GF-D8 (cell line): ENCODE results near the gene LHFPL6.

Experiments used
- DNase-seq: peaks from one replicate; lab custom pipeline; 2025; lab: John Stamatoyannopoulos, UW

The LHFPL6 gene

GRCh38 chr13:39510316-39510695 lies 92.7 kb downstream of the LHFPL6 start:
- DNase-seq = no peak

DNA sequence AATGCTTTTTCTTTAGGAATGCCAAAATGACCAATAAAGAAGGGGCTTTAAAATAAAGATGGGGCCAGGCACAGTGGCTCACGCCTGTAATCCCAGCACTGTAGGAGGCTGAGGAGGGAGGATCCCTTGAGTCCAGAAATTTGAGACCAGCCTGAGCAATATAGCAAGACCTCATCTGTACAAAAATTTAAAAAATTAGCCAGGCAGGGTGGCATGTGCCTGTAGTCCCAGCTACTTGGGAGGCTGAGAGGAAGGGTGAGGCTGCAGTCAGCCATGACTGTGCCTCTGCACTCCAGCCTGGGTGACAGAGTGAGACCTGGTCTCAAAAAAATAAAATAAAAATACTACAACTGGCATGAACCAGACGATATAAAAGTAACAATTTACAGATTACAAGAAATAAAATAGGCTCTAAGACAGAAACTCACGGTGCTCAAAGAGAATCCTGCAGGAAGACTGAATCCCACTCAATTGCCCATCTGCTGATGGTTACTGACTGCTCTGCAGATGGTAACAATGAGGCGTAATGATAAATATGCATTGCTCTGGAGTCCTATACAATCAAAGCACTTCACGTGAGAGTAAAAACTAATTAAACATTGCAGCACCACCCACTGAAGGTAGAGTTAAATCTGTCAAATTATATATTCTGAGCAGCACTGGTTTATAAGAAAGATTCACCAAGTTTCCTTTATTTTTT lies 93.2 kb downstream of the LHFPL6 start:
- DNase-seq = no peak

DNA sequence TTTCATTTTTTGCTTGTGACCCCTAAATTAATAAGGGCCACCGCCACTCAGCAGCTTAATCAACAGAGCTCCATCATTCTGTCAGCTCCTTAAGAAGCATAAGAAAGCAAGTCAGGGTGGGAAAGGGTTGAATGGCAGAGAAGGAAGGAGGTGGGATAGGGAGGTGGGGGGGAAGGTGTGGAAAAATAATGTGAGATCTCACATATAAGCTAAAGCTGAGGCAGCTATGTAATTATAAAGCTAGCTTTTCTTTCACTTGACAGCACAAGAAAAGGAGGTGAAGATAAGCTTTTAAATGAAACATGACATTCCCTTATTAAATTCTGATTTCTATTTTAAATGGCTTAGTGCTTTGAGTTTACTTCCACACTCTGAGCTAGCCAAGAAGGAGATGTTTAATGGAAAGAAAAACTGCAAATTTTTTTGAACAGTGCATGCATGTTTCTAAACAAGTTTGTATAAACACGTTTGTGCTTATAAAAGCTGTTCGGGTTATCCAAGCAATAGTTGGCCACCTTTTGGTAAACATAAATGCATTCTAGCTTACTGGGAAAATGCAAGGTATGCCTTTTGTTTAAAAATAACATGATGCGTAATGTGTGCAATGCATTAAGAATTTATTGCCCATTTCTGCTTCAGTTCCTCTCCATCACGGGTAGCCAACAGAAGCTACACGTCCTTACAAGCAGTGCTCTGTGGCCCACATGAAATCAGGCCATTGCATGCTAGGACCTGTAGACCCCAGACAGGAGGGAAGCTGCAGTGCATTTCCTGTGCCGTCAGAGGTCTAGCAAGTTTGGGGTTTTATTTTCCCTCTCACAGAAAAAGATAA lies 96.2 kb downstream of the LHFPL6 start:
- no peak for DNase-seq

DNA sequence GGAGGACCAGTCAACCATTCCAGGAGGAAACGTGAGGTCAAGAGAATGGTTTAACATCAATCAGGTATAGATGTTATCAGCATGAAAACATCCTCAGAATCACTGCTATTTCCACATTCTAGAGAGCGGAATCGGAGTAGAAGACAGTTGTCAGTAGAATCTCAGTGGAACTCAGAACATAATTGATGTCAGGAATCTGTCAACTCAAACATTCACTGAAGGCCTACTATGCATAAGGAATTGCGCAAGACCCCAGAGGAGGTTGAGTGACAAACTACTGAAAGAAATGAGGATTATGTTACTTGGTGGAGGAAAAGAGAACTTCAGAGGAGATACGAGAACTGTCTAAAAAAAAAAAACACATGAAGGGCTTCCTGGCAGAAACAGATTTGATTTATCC lies 97.8 kb downstream of the LHFPL6 start:
- no peak for DNase-seq

DNA sequence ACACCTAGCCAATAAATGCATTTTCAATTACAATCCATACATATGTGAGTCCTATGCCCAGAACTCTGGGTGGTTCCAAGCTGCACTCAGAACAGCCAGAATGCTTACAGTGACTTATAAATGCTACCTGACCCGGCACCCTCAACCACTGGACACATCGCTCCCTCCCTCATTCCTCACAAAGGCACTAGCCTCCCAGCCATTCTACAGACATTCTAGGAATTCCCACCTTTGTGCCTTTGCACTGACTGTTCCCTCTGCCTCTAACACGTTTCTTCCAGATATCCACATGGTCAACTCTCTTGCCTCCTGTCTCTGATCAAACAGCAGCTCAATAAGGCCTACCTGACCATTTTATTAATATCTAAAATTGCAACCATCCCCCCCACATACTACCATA lies 99.9 kb downstream of the LHFPL6 start:
- DNase-seq = no peak

GRCh38 chr13:39501702-39502324 lies 101.2 kb downstream of the LHFPL6 start:
- no peak for DNase-seq

- DNase-seq = no peak
Observed at GRCh38 chr13:39499604-39500003, 103.4 kb downstream of the LHFPL6 start.

DNA sequence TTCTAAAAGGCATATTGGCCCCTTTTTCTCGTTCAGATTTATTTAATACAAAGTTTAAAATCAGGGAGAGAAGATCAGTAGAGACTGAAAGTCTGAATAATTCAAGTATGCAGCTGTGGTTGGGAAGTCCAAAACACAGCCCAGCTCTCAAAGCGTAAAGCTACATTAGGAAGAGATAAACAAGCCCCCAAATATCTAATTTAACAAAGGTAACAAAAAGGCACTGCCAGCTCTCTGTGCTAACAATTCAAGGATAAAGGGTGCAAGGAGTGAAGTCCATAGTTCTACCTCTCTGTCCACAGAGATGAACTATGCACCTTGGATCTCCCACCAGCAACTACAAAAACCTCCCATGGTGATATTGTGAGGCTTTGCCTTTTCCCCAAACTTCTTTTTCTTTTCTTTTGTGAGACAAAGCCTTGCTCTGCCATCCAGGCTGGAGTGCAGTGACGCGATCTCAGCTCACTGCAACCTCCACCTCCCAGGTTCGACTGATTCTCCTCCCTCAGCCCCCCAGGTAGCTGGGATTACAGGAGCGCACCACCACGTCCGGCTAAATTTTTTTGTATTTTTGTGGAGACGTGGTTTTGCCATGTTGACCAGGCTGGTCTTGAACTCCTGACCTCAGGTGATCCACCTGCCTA lies 104.4 kb downstream of the LHFPL6 start:
- DNase-seq = no peak

GRCh38 chr13:39496506-39496905 lies 106.5 kb downstream of the LHFPL6 start:
- DNase-seq = no peak

DNA sequence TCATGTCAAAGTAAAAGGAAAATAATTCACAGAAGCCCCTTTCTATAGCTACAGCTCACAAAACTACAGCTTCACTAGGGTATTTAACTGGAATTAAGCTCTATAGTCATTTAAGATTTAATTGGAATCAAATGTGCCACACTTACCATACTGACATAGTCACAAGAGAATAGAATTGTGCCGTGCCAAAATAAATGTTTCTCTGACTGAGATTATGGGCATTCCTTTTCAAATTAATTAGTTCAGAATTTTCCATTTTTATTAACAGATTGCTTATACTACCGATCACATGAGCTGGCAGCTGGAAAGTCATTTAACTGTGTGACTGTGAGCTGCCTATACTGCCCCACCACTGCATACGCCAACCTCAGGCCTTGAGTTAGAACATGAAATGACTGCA lies 108.4 kb downstream of the LHFPL6 start:
- DNase-seq = no peak

- DNase-seq = no peak
Observed at GRCh38 chr13:39494006-39494405, 109.0 kb downstream of the LHFPL6 start.

DNA sequence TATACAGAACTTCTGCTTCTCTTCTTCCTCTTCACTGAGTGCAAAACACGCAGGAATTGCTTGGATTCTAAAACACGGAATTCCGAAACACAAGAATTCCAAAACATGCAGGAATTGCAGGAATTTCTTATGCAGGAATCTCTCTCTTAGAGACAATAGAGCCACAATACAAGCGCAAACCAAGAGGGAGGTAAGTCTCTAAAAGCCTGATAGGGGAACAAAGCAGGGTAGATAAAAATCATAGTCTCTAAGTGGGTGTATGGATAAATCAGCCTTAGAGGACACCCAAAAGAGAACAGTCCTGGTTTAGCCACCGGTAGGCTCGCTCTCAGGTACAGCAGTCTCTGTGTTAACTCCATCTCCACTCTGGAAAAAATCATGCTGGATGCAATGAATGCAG lies 112.9 kb downstream of the LHFPL6 start:
- DNase-seq = no peak

GRCh38 chr13:39486758-39487157 lies 116.2 kb downstream of the LHFPL6 start:
- DNase-seq = no peak

GRCh38 chr13:39485314-39485700 lies 117.7 kb downstream of the LHFPL6 start:
- no peak for DNase-seq

GRCh38 chr13:39484506-39485313 lies 118.3 kb downstream of the LHFPL6 start:
- no peak for DNase-seq

- DNase-seq = no peak
Observed at GRCh38 chr13:39483326-39483725, 119.7 kb downstream of the LHFPL6 start.

DNA sequence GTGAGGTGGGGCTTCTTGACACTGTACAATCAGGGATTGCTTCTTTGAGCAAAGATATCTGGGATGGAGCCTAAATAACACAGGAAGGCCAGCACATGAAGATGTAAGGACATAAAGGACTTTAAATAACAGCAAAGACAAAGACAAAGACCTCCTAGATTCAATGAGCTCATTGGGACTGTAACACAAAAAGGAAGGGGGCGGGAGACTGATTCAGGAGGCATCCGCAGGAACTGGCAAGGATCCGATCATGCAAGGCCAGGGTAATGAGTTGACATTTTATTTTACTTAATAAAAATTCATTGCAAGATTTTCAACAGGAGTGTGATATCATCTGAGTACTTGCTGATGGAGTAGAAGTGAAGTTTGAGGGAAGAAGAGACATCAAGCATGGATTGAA lies 121.5 kb downstream of the LHFPL6 start:
- no peak for DNase-seq

- no peak for DNase-seq
Observed at GRCh38 chr13:39474600-39474999, 128.4 kb downstream of the LHFPL6 start.

- no peak for DNase-seq
Observed at GRCh38 chr13:39469676-39470075, 133.3 kb downstream of the LHFPL6 start.

DNA sequence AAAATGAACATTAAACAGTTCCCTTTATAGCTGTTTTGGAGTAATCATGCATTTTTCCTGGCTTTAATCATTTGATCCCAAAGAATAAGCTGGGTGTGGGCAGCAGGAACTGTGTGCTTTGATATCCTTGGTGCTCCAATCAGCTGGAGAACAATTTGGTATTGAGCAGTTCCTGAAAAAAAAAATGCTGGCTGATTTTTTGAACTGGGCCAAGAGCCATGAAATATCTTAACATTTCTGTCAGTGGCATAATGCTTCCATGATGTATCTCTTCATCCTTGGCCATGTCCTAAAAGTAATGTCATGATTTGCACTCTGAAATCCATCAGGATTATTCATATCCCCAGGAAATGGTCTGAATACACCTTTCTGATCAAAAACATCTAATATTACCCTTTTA lies 134.7 kb downstream of the LHFPL6 start:
- no peak for DNase-seq

DNA sequence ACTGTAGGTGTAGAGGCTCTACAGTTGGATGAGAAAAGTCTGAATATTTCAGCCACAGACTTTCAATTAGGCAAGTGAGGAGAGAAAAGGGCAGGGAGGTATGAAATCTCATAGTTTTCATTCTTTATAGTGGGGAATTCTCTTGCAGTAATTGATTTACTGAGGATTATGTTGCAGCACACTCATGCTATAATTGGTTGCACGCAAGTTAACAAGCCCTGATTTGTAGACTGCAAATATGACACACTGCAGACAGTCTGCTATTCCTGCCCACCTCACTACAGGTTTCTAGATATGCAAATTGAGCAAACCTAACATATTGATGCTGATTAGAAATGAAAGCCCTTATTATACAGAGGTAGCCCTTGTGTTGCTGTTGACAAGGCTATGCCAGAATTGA lies 139.4 kb downstream of the LHFPL6 start:
- no peak for DNase-seq

DNA sequence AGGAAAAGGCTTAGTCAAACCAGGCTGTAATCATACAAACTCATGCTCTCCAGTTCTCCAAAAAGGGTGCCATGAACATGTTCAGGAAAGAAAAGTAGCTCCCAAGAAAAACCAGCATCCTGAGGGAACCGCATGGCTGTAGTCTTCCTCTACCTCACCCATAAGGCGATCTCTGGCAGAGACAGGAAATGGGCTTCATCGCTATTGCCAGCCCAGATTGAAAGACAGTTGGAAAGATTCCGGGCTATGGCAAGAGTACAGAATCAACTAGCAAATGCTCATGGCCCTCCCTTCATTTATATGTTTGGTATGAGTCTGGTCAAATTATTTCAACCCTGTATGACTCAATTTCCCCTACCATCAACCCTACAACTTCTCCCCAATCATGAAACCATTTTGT lies 140.1 kb downstream of the LHFPL6 start:
- no peak for DNase-seq
